HL-60 (cell line): ENCODE measurements around the gene RYR2.

ENCODE experiments used
- DNase-seq, 2 experiments: peaks; one replicate each; pipeline ENCODE4 v3.0.0-alpha.2; 2010 to 2020; ENCODE audit warnings: low read depth in 1 of 2, low spot score in 1 of 2
- H3K27ac ChIP-seq: fragments of 250-450 bp; sonication (Bioruptor Pico); replicated peaks from 2 replicates; pipeline ENCODE4 v1.5.1; 2020; ENCODE audit warnings: mild to moderate bottlenecking, moderate library complexity
- H3K27me3 ChIP-seq: fragments of 250-450 bp; sonication (Bioruptor Pico); 2 replicates; pipeline ENCODE4 v1.5.1; 2021; ENCODE audit warnings: mild to moderate bottlenecking, moderate library complexity; ENCODE audit not compliant: insufficient read depth, poor library complexity, severe bottlenecking
- H3K4me3 ChIP-seq: replicated peaks from 2 replicates; pipeline ENCODE4 v1.5.1; 2011; ENCODE audit warnings: mild to moderate bottlenecking, control low read depth, low read length; ENCODE audit not compliant: insufficient read depth
- GABPA ChIP-seq: IDR thresholded peaks from 2 replicates; pipeline ENCODE4 v1.6.1; 2012; ENCODE audit warnings: low read depth
- POLR2AphosphoS5 ChIP-seq: IDR thresholded peaks from 2 replicates; pipeline ENCODE4 v1.6.1; 2012; ENCODE audit warnings: low read depth
- SPI1 ChIP-seq: IDR thresholded peaks from 2 replicates; pipeline ENCODE4 v1.6.1; 2012; ENCODE audit warnings: low read depth, mild to moderate bottlenecking, borderline replicate concordance
- TF ChIP-seq, protein P1 (sequence below): IDR thresholded peaks from one replicate; pipeline ENCODE4 v1.5.1; 2011; ENCODE audit warnings: low read length, control low read depth, inconsistent platforms; ENCODE audit not compliant: insufficient read depth
- TF ChIP-seq, protein P2 (sequence below): IDR thresholded peaks from 2 replicates; pipeline ENCODE4 v1.6.1; 2012; ENCODE audit warnings: low read depth; ENCODE audit not compliant: insufficient replicate concordance

RYR2 gene

DNA sequence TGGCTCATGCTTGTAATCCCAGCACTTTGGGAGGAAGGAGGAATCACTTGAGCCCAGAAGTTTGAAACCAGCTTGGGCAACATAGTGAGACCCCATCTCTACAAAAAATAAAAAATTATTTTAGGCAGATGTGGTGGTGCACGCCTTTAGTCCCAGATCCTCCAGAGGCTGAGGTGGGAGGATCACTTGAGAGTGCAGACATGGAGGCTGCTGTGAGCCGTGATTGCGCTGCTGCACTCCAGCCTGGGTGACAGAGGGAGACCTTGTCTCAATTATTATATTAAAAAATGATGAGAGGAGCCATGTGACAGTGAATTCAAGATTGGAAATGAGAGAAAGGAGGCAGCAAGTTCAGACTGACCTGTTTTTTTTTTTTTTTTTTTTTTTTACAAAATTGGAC is 566.4 kb downstream of the RYR2 start:
- no peak overlapping the region for H3K27ac ChIP-seq
- no peak overlapping the region for H3K4me3 ChIP-seq
- no peak for DNase-seq
- TF ChIP-seq, protein P1, sequence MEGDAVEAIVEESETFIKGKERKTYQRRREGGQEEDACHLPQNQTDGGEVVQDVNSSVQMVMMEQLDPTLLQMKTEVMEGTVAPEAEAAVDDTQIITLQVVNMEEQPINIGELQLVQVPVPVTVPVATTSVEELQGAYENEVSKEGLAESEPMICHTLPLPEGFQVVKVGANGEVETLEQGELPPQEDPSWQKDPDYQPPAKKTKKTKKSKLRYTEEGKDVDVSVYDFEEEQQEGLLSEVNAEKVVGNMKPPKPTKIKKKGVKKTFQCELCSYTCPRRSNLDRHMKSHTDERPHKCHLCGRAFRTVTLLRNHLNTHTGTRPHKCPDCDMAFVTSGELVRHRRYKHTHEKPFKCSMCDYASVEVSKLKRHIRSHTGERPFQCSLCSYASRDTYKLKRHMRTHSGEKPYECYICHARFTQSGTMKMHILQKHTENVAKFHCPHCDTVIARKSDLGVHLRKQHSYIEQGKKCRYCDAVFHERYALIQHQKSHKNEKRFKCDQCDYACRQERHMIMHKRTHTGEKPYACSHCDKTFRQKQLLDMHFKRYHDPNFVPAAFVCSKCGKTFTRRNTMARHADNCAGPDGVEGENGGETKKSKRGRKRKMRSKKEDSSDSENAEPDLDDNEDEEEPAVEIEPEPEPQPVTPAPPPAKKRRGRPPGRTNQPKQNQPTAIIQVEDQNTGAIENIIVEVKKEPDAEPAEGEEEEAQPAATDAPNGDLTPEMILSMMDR: no peak
- H3K27me3 ChIP-seq: no peaks in the 10 kb centered on the region

DNA sequence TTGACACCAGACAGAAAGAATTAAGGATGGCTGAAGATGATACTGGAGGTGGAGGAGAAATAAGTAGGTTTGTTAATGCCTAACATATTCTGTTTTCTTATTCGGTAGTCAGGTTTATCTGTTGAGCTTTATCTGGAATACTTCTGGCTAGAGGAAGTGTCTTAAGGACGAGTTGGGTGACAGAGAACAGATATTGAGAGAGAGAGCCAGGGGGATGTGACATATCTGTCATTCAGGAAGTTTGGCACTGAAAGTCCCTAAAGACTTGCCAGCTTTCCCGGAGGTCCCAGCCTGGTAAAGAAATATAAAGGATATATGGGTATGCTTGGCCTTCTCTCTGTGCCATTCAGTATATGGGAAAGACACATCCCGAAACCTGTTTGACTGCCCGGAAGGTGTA is 568.2 kb downstream of the RYR2 start:
- Histone ChIP-seq H3K27ac (no peak overlapping the region), H3K4me3 (no peak overlapping the region), H3K27me3 (no peaks in the 10 kb centered on the region)
- TF ChIP-seq GABPA (no peak), SPI1 (no peak), POLR2AphosphoS5 (no peak)
- TF ChIP-seq, protein P1: no peak
- TF ChIP-seq, protein P2, sequence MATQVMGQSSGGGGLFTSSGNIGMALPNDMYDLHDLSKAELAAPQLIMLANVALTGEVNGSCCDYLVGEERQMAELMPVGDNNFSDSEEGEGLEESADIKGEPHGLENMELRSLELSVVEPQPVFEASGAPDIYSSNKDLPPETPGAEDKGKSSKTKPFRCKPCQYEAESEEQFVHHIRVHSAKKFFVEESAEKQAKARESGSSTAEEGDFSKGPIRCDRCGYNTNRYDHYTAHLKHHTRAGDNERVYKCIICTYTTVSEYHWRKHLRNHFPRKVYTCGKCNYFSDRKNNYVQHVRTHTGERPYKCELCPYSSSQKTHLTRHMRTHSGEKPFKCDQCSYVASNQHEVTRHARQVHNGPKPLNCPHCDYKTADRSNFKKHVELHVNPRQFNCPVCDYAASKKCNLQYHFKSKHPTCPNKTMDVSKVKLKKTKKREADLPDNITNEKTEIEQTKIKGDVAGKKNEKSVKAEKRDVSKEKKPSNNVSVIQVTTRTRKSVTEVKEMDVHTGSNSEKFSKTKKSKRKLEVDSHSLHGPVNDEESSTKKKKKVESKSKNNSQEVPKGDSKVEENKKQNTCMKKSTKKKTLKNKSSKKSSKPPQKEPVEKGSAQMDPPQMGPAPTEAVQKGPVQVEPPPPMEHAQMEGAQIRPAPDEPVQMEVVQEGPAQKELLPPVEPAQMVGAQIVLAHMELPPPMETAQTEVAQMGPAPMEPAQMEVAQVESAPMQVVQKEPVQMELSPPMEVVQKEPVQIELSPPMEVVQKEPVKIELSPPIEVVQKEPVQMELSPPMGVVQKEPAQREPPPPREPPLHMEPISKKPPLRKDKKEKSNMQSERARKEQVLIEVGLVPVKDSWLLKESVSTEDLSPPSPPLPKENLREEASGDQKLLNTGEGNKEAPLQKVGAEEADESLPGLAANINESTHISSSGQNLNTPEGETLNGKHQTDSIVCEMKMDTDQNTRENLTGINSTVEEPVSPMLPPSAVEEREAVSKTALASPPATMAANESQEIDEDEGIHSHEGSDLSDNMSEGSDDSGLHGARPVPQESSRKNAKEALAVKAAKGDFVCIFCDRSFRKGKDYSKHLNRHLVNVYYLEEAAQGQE: no peak
- no peak for DNase-seq

DNA sequence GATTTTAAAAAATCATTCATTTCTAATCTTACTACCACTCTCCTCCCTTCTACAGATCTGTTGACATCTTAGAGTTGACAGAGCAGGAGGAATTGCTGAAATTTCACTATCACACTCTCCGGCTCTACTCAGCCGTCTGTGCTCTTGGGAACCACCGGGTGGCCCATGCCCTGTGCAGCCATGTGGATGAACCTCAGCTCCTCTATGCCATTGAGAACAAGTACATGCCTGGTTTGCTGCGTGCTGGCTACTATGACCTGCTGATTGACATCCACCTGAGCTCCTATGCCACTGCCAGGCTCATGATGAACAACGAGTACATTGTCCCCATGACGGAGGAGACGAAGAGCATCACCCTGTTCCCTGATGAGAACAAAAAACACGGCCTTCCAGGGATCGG is 572.0 kb downstream of the RYR2 start:
- no peaks in the 10 kb centered on the region for H3K27me3 ChIP-seq
- TF ChIP-seq, protein P2: no peak
- TF ChIP-seq GABPA (no peak), SPI1 (no peak), POLR2AphosphoS5 (no peak)
- TF ChIP-seq, protein P1: no peak
- no peak overlapping the region for H3K27ac ChIP-seq
- H3K4me3 ChIP-seq: no peak overlapping the region
- no peak for DNase-seq

DNA sequence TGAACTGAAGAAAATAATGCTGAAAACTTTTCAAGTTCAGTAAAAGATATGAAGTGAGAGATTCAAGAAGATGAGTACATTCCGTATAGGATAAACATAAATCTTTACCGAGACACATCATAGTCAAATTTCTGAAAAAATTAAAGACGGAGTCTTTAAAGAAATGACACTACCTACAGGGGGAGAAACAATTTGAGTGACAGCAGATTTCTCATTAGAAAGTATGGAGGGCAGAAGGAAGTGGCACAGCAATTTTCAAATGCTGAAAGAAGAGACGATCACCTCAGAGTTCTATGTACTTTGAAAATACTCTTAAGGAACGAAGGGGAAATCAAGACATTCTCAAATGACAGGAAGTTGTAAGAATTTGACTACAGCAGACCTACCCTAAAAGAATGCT is 577.6 kb downstream of the RYR2 start:
- no peak for TF ChIP-seq SPI1
- TF ChIP-seq GABPA: no peak
- TF ChIP-seq POLR2AphosphoS5: no peak
- TF ChIP-seq, protein P2: no peak
- TF ChIP-seq, protein P1: no peak
- H3K27me3 ChIP-seq: no peaks in the 10 kb centered on the region
- no peak for DNase-seq
- H3K4me3 ChIP-seq: no peak overlapping the region
- H3K27ac ChIP-seq: no peak overlapping the region
